Activated CD4-positive, alpha-beta memory T cell treated with anti-CD3 and anti-CD28 coated beads, Interleukin-2, amount 10 ng/mL, durations not matched to agents 7 days and 5 days (primary cell): Measurements from ENCODE around the gene ZNF789. TPM values are rescaled to one million over a fixed set of nuclear protein-coding genes. Genes with fewer than 3 reads are reported as not detected.
A peak's percentile ranks its signal among the peaks of the same experiment; 100 is the strongest.
"Not testable (repeated sequence)": the region's sequence is repeated elsewhere in the genome, so short reads cannot be mapped to it uniquely, and the experiment has no call there.

Source experiments
- CTCF ChIA-PET: fragments of 350-600 bp; sonication (Branson Sonifier 250); formaldehyde crosslinking; loops from one replicate; lab custom pipeline; 2021; ENCODE audit warnings: antibody characterized with exemption, inconsistent platforms; lab: Charles Lee
- POLR2A ChIA-PET: fragments of 350-600 bp; sonication (Branson Sonifier 250); formaldehyde crosslinking; loops from one replicate; lab custom pipeline; 2021; ENCODE audit warnings: antibody characterized with exemption; lab: Charles Lee
- DNase-seq: peaks from one replicate; pipeline ENCODE4 v3.0.0-alpha.2; 2020
- H3K27ac Mint-ChIP-seq: one replicate; pipeline ENCODE4 v1.8.0; 2021; ENCODE audit warnings: mild to moderate bottlenecking, mixed read lengths
- H3K27me3 Mint-ChIP-seq: one replicate; pipeline ENCODE4 v1.8.0; 2021; ENCODE audit warnings: mixed read lengths
- H3K36me3 Mint-ChIP-seq: one replicate; pipeline ENCODE4 v1.8.0; 2021; ENCODE audit warnings: low read depth, mixed read lengths
- H3K4me1 Mint-ChIP-seq: one replicate; pipeline ENCODE4 v1.8.0; 2021; ENCODE audit warnings: mixed read lengths
- H3K4me3 Mint-ChIP-seq: one replicate; pipeline ENCODE4 v1.8.0; 2021; ENCODE audit warnings: mild to moderate bottlenecking, mixed read lengths
- H3K9me3 Mint-ChIP-seq: one replicate; pipeline ENCODE4 v1.8.0; 2021; ENCODE audit warnings: mixed read lengths
- total RNA-seq, 2 experiments: library from RNA; stranded (reverse); gene quantifications; one replicate each; pipeline ENCODE4 v1.2.3, GENCODE V29; 2021

Gene ZNF789
- 10 to 100 TPM; 19.4 to 21.8 TPM for total RNA-seq

- H3K4me1 Mint-ChIP-seq = peaks cover 39% of the 10 kb centered on the region
- peaks cover 4% of the 10 kb centered on the region for H3K27me3 Mint-ChIP-seq
- H3K4me3 Mint-ChIP-seq = peak within 1 kb of the TSS; percentile 93
- peaks cover 19% of the 10 kb centered on the region for H3K36me3 Mint-ChIP-seq
- peak; percentile 99 for DNase-seq
- CTCF ChIA-PET = interaction anchor here (0.9 kb wide), 1 partner anchor 26 kb away, joined by 5 read pairs; no protein-coding TSS in a partner anchor
- peak within 1 kb of the TSS; percentile 88 for H3K27ac Mint-ChIP-seq
- H3K9me3 Mint-ChIP-seq = no peaks in the 10 kb centered on the region
- POLR2A ChIA-PET = interaction anchor here (0.7 to 3.9 kb wide), 16 partner anchors 8 to 143 kb away, joined by 3 to 23 read pairs (median 4); partner anchors contain the start of genes ATP5MF, CPSF4, FAM200A and PTCD1
These were observed at the start of gene ZNF789 for GRCh38 chr7:99472561-99473314. Gene ZNF789 (plus strand): TSS chr7:99472890. CDS start chr7:99476457, 3,567 bp downstream.

DNA sequence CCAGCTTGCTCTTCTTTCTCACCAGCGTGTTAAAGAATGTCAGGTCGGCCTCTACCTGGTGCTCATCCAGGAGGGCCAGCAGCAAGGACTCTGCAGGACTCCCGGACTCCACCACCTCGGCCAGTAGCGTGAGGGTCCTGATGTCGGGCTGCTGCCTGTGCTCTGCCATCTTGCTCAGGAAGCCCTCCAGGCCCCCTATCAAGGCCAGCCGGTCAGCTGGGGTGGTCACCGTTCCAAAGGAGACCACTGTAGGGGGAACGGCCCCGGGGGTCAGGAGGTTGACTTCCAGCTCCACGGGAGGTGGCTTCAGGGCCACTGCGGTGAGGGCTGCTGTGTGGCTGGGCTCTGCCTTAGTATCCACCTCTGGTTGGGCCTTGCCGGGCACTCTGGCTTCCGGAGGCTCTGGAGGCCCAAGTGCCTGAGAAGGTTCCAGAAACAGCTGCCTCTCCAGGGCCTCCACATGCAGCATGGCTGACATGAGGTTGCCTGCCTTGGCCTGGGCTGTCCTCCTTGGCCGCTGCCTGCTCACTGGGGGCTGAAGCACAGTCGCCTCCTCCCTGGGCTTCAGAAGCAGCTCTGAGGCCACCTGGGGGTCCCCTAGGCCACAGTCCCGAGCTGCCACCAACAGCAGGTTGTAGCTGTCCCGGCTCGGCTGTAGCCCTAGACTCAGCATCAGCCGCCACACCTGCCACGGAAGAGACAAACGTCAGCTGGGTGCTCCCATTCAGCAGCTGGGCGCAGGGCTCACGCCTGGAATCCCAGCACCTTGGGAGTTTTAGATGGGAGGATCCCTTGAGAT, 47.6 kb upstream of the ZNF789 start:
- no peaks in the 10 kb centered on the region for H3K27me3 Mint-ChIP-seq
- peaks cover 5% of the 10 kb centered on the region for H3K4me1 Mint-ChIP-seq
- peaks cover 32% of the 10 kb centered on the region for H3K36me3 Mint-ChIP-seq
- ChIA-PET CTCF (interaction anchor here (0.9 kb wide), 1 partner anchor 9 kb away, joined by 4 read pairs; no protein-coding TSS in a partner anchor), POLR2A (interaction anchor here (1.2 kb wide), 1 partner anchor 16 kb away, joined by 3 read pairs; the partner anchor contains the start of genes BUD31 and PDAP1)
- H3K4me3 Mint-ChIP-seq = no peak overlapping the region
- no peaks in the 10 kb centered on the region for H3K9me3 Mint-ChIP-seq
- no peak overlapping the region for H3K27ac Mint-ChIP-seq
- no peak for DNase-seq

- POLR2A ChIA-PET = interaction anchor here (0.7 to 1.3 kb wide), 3 partner anchors 20 to 22 kb away, joined by 4 to 6 read pairs (median 4); partner anchors contain the start of genes BUD31 and PDAP1
- no peak overlapping the region for H3K4me3 Mint-ChIP-seq
- peaks cover 5% of the 10 kb centered on the region for H3K4me1 Mint-ChIP-seq
- CTCF ChIA-PET = no interaction called here
- no peaks in the 10 kb centered on the region for H3K27me3 Mint-ChIP-seq
- peaks cover 24% of the 10 kb centered on the region for H3K36me3 Mint-ChIP-seq
- peak overlapping the region; percentile 35 for H3K27ac Mint-ChIP-seq
- H3K9me3 Mint-ChIP-seq = no peaks in the 10 kb centered on the region
- DNase-seq = no peak
These were observed 43.6 kb upstream of the ZNF789 start for GRCh38 chr7:99428972-99429566.

- no peaks in the 10 kb centered on the region for H3K9me3 Mint-ChIP-seq
- H3K27ac Mint-ChIP-seq = no peak overlapping the region
- H3K36me3 Mint-ChIP-seq = peaks cover 24% of the 10 kb centered on the region
- peaks cover 5% of the 10 kb centered on the region for H3K4me1 Mint-ChIP-seq
- H3K27me3 Mint-ChIP-seq = no peaks in the 10 kb centered on the region
- ChIA-PET CTCF (no interaction called here), POLR2A (interaction anchor here (0.7 to 1.3 kb wide), 3 partner anchors 21 to 22 kb away, joined by 4 to 6 read pairs (median 4); partner anchors contain the start of genes BUD31 and PDAP1)
- H3K4me3 Mint-ChIP-seq = no peak overlapping the region
- DNase-seq = no peak
These were observed 42.9 kb upstream of the ZNF789 start for GRCh38 chr7:99429756-99430155.

DNA sequence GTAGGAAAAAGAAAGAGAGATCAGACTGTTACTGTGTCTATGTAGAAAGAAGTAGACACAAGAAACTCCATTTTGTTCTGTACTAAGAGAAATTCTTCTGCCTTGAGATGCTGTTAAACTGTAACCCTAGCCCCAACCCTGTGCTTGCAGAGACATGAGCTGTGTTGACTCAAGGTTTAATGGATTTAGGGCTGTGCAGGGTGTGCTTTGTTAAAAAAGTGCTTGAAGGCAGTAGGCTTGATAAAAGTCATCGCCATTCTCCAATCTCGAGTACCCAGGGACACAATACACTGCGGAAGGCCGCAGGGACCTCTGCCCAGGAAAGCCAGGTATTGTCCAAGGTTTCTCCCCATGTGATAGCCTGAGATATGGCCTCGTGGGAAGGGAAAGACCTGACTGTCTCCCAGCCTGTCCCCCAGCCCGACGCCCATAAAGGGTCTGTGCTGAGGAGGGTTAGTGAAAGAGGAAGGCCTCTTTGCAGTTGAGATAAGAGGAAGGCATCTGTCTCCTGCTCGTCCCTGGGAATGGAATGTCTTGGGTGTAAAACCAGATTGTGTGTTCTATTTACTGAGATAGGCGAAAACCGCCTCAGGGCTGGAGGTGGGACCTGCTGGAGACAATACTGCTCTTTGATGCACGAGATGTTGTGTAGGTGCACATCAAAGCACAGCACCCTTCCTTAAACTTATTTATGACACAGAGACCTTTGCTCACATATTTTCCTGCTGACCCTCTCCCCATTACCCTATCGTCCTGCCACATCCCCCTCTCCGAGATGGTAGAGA, 40.7 kb upstream of the ZNF789 start:
- H3K4me1 Mint-ChIP-seq = peaks cover 12% of the 10 kb centered on the region
- peaks cover 24% of the 10 kb centered on the region for H3K36me3 Mint-ChIP-seq
- CTCF ChIA-PET = interaction anchor here (0.5 kb wide), 1 partner anchor 375 kb away, joined by 3 read pairs; no protein-coding TSS in a partner anchor
- H3K27ac Mint-ChIP-seq, POLR2A ChIA-PET, DNase-seq, H3K9me3 Mint-ChIP-seq, H3K4me3 Mint-ChIP-seq, H3K27me3 Mint-ChIP-seq: not testable (repeated sequence)

- H3K27me3 Mint-ChIP-seq = no peaks in the 10 kb centered on the region
- ChIA-PET CTCF (no interaction called here), POLR2A (no interaction called here)
- no peak overlapping the region for H3K4me3 Mint-ChIP-seq
- peaks cover 20% of the 10 kb centered on the region for H3K36me3 Mint-ChIP-seq
- H3K4me1 Mint-ChIP-seq = peaks cover 21% of the 10 kb centered on the region
- H3K27ac Mint-ChIP-seq = no peak overlapping the region
- DNase-seq = no peak
- H3K9me3 Mint-ChIP-seq = no peaks in the 10 kb centered on the region
These were observed 39.5 kb upstream of the ZNF789 start for GRCh38 chr7:99433158-99433557.

DNA sequence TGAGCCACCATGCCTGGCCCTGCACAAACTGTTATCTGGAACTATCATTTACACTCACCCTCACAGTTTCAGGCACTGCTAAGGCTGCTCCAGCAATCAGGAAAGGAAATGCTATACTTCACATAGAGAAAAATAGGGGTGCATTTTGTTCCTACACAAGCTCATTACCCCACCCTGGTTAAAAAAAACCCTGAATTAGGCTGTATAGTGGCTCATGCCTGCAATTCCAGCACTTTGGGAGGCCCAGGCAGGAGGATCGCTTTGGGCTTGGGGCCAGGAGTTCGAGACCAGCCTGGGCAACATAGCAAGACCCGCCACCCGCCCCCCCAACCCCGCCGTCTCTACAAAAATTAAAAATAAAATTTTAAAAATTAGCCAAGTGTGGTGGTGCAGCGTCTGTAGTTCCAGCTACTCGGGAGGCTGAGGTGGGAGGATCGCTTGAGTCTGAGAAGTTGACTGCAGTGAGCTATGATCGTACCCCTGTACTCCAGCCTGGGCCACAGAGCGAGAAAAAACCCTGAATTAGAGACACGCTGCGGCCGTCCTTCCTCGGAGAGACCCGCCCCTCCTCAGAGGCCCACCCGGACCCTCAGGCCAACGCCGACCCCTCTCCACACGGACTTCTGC, 34.6 kb upstream of the ZNF789 start:
- Mint-ChIP-seq H3K9me3 (no peaks in the 10 kb centered on the region), H3K4me1 (peaks cover 43% of the 10 kb centered on the region), H3K4me3 (peak overlapping the region; percentile 98), H3K36me3 (peaks cover 22% of the 10 kb centered on the region), H3K27me3 (no peaks in the 10 kb centered on the region), H3K27ac (peak overlapping the region; percentile 86)
- DNase-seq = no peak
- CTCF ChIA-PET = interaction anchor here (0.7 kb wide), 1 partner anchor 25 kb away, joined by 3 read pairs; no protein-coding TSS in a partner anchor
- POLR2A ChIA-PET = interaction anchor here (0.8 to 3.2 kb wide), 12 partner anchors 10 to 120 kb away, joined by 3 to 15 read pairs (median 6); partner anchors contain the start of genes BUD31, PDAP1, ZNF394 and ZNF655

DNA sequence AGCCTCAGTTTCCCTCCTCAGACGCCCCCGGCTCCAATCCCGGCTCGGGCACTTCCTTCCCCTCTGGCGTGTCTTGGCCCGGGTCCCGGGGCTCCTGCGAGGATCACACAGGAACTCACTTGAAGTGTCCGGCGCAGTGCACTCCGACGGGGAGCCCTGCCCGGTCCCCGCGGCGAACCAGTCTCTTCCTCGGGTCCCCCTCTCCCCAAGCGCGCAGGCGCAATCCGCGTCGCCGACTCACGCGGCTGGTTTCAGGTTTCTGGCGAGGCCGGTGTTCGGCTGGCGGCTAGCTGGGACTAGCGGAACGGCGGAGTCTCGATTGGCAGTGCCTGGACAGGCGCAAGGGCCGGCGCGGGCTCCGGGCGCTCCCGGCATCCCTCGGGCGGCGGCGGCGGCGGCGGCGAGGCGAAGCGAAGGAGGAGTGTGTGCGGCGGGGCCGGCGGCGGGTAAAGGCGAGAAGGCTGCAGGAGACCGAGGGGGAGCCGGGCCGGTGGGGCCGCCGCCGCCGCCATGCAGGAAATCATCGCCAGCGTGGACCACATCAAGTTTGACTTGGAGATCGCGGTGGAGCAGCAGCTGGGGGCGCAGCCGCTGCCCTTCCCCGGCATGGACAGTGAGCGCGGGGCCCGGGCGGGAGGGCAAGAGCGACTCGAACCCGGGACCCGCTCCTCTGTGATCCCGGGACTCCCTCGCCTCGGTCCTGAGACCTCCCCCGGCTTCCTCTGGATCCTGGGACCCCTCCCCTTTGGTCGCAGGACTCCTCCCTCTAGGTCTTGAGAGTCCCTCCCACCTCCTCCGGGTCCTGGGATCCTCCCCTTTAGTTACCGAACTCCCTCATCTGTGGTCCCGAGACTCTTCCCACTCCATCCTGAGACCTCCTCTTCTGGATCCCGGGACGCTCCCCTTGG, 33.9 kb upstream of the ZNF789 start, which contains the start of the genes CPSF4 and PTCD1:
Gene CPSF4 (plus strand): TSS at position 371 of the 908 bp plus-strand sequence. CDS start 140 bp downstream, at position 511.
Gene PTCD1 (minus strand): TSS at position 226 of the 908 bp plus-strand sequence. CDS start 3,556 bp downstream, outside the sequence.
- CTCF ChIA-PET = interaction anchor here (0.7 kb wide), 1 partner anchor 24 kb away, joined by 3 read pairs; no protein-coding TSS in a partner anchor
- no peaks in the 10 kb centered on the region for H3K27me3 Mint-ChIP-seq
- POLR2A ChIA-PET = interaction anchor here (0.9 to 3.2 kb wide), 9 partner anchors 10 to 119 kb away, joined by 3 to 15 read pairs (median 7); partner anchors contain the start of genes BUD31, PDAP1, ZNF394 and ZNF655
- peaks cover 22% of the 10 kb centered on the region for H3K36me3 Mint-ChIP-seq
- no peaks in the 10 kb centered on the region for H3K9me3 Mint-ChIP-seq
- DNase-seq = peak; percentile 92
- H3K27ac Mint-ChIP-seq = peak within 1 kb of the TSS; percentile 86
- H3K4me1 Mint-ChIP-seq = peaks cover 45% of the 10 kb centered on the region
- peak within 1 kb of the TSS; percentile 98 for H3K4me3 Mint-ChIP-seq

DNA sequence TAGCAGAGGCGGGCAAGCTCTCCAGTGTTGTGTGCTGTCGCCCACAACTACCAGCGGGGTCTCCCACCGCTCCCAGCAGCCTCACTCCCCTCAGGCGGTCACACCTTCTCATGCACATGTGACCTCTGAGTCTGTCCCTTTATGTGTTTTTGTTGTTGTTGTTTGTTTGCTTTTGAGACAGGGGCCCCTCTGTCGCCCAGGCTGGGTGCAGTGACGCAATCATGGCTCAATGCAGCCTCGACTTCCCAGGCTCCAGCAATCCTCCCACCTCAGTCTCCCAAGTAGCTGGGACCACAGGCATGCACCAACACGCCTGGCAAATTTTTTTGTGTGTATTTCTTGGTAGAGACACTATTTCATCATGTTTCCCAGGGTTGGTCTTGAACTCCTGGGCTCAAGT, 32.5 kb upstream of the ZNF789 start:
- H3K27me3 Mint-ChIP-seq = no peaks in the 10 kb centered on the region
- H3K27ac Mint-ChIP-seq = peak overlapping the region; percentile 72
- H3K4me3 Mint-ChIP-seq = peak overlapping the region; percentile 98
- peaks cover 45% of the 10 kb centered on the region for H3K4me1 Mint-ChIP-seq
- H3K36me3 Mint-ChIP-seq = peaks cover 29% of the 10 kb centered on the region
- POLR2A ChIA-PET = interaction anchor here (1.4 to 3.2 kb wide), 7 partner anchors 8 to 118 kb away, joined by 3 to 15 read pairs (median 8); partner anchors contain the start of genes BUD31, PDAP1, ZNF394 and ZNF655
- CTCF ChIA-PET = no interaction called here
- H3K9me3 Mint-ChIP-seq = no peaks in the 10 kb centered on the region
- no peak for DNase-seq

DNA sequence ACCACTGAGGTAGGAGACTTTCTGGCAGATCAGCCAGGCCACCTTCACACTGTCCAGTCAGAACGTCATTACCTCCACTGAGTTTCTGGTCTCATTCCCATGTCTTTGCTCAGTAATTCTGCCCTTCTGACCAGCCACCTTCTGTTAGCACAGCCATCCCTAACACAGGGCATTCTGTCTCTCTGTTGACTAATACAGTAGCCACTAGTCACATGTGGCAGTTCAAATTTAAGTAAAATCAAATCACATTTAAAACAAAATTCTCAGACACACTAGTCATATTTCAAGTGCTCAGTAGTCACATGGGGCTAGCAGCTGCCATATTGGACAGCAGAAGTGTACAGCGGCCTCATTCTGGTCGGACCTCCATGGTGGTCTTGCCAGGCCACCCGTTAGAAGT, 26.6 kb upstream of the ZNF789 start:
- H3K9me3 Mint-ChIP-seq = no peaks in the 10 kb centered on the region
- ChIA-PET CTCF (no interaction called here), POLR2A (no interaction called here)
- H3K27me3 Mint-ChIP-seq = no peaks in the 10 kb centered on the region
- H3K36me3 Mint-ChIP-seq = peaks cover 61% of the 10 kb centered on the region
- DNase-seq = no peak
- no peak overlapping the region for H3K27ac Mint-ChIP-seq
- peaks cover 10% of the 10 kb centered on the region for H3K4me1 Mint-ChIP-seq
- H3K4me3 Mint-ChIP-seq = no peak overlapping the region
